Trophoblast cell (in vitro differentiated cells and primary cell): ENCODE results near the gene IFRD2.

ENCODE experiments used
- DNase-seq, 2 donors: peaks; one replicate each; pipeline ENCODE4 v3.0.0-alpha.2; 2016
- H2AFZ ChIP-seq: 2 replicates; pipeline ENCODE4 v1.6.1; 2013; ENCODE audit warnings: low read length, moderate library complexity, mild to moderate bottlenecking; ENCODE audit not compliant: insufficient read depth, poor library complexity
- H2AK5ac ChIP-seq: 2 replicates; pipeline ENCODE4 v1.6.1; 2013; ENCODE audit warnings: mild to moderate bottlenecking, low read length
- H2BK120ac ChIP-seq: 2 replicates; pipeline ENCODE4 v1.6.1; 2013; ENCODE audit warnings: low read length, mild to moderate bottlenecking, moderate library complexity; ENCODE audit not compliant: insufficient read depth, poor library complexity
- H2BK12ac ChIP-seq: 2 replicates; pipeline ENCODE4 v1.6.1; 2013; ENCODE audit warnings: mild to moderate bottlenecking, low read length, moderate library complexity
- H2BK5ac ChIP-seq: 2 replicates; pipeline ENCODE4 v1.6.1; 2013; ENCODE audit warnings: low read length, low read depth, moderate library complexity, mild to moderate bottlenecking; ENCODE audit not compliant: poor library complexity
- H3K14ac ChIP-seq: 2 replicates; pipeline ENCODE4 v1.6.1; 2013; ENCODE audit warnings: mild to moderate bottlenecking, low read length
- H3K18ac ChIP-seq: 2 replicates; pipeline ENCODE4 v1.6.1; 2013; ENCODE audit warnings: mild to moderate bottlenecking, low read length
- H3K23ac ChIP-seq: 2 replicates; pipeline ENCODE4 v1.6.1; 2013; ENCODE audit warnings: low read length
- H3K27ac ChIP-seq: 2 replicates; pipeline ENCODE4 v1.5.1; 2013; ENCODE audit warnings: low read depth, mild to moderate bottlenecking, inconsistent platforms, low read length, moderate library complexity
- H3K27me3 ChIP-seq: 2 replicates; pipeline ENCODE4 v1.6.1; 2013; ENCODE audit warnings: inconsistent platforms, mild to moderate bottlenecking, low read length, moderate library complexity; ENCODE audit not compliant: insufficient read depth
- H3K36me3 ChIP-seq, 2 experiments: 1 replicate in 1 of 2; 2 replicates in 1 of 2; pipeline ENCODE4 v1.6.1; 2013; ENCODE audit warnings: low read length in 2 of 2, mild to moderate bottlenecking in 2 of 2, moderate library complexity in 1 of 2; ENCODE audit not compliant: insufficient read depth in 2 of 2, control insufficient read depth in 1 of 2
- H3K4ac ChIP-seq: 2 replicates; pipeline ENCODE4 v1.6.1; 2013; ENCODE audit warnings: low read depth, mild to moderate bottlenecking, low read length, moderate library complexity
- H3K4me1 ChIP-seq, 2 experiments: 1 replicate in 1 of 2; 2 replicates in 1 of 2; pipeline ENCODE4 v1.6.1; 2013; ENCODE audit warnings: low read length in 2 of 2, mild to moderate bottlenecking in 2 of 2, moderate library complexity in 1 of 2; ENCODE audit not compliant: insufficient read depth in 2 of 2, control insufficient read depth in 1 of 2
- H3K4me2 ChIP-seq: 2 replicates; pipeline ENCODE4 v1.6.1; 2013; ENCODE audit warnings: inconsistent platforms, mild to moderate bottlenecking, low read length, moderate library complexity
- H3K4me3 ChIP-seq: 2 replicates; pipeline ENCODE4 v1.5.1; 2013; ENCODE audit warnings: mild to moderate bottlenecking, low read depth, low read length, inconsistent platforms
- H3K79me1 ChIP-seq: one replicate; pipeline ENCODE4 v1.6.1; 2013; ENCODE audit warnings: low read length
- H3K79me2 ChIP-seq: 2 replicates; pipeline ENCODE4 v1.6.1; 2013; ENCODE audit warnings: low read length, mild to moderate bottlenecking; ENCODE audit not compliant: control insufficient read depth, insufficient read depth, poor library complexity
- H3K9ac ChIP-seq: 2 replicates; pipeline ENCODE4 v1.6.1; 2013; ENCODE audit warnings: mild to moderate bottlenecking, low read length
- H3K9me3 ChIP-seq: 2 replicates; pipeline ENCODE4 v1.6.1; 2013; ENCODE audit warnings: low read depth, mild to moderate bottlenecking, control low read depth, inconsistent platforms, low read length; ENCODE audit not compliant: insufficient read depth
- H4K12ac ChIP-seq: 2 replicates; pipeline ENCODE4 v1.6.1; 2013; ENCODE audit warnings: low read depth, mild to moderate bottlenecking, low read length, moderate library complexity
- H4K8ac ChIP-seq: 2 replicates; pipeline ENCODE4 v1.6.1; 2013; ENCODE audit warnings: low read depth, mild to moderate bottlenecking, low read length, moderate library complexity
- H4K91ac ChIP-seq: one replicate; pipeline ENCODE4 v1.6.1; 2013; ENCODE audit warnings: low read depth, mild to moderate bottlenecking, low read length, moderate library complexity
- WGBS: extraction: QIAGEN DNeasy Blood & Tissue Kit; methylation state at CpG from one replicate; pipeline ENCODE4 v1.1.7; 2013; ENCODE audit warnings: missing lambda C conversion rate; ENCODE audit not compliant: insufficient read length, insufficient coverage; ENCODE audit errors: extremely low coverage; 5-methylcytosine and 5-hydroxymethylcytosine counted together

Gene IFRD2

GRCh38 chr3:50323092-50323600 lies 30.9 kb upstream of the IFRD2 start:
- Histone ChIP-seq H2AK5ac (no peak overlapping the region), H4K8ac (no peak overlapping the region), H3K79me2 (peaks cover 19% of the 10 kb centered on the region), H3K27ac (no peak overlapping the region), H3K14ac (no peak overlapping the region), H2BK12ac (no peak overlapping the region), H4K12ac (no peak overlapping the region), H3K9me3 (peaks cover 1% of the 10 kb centered on the region), H2BK5ac (no peak overlapping the region), H3K9ac (no peak overlapping the region), H3K4me1 (peaks cover 25 to 28% of the 10 kb centered on the region in 2 experiments), H3K23ac (no peak overlapping the region), H3K36me3 (peaks cover 31% of the 10 kb centered on the region in 2 experiments), H3K4me2 (no peak overlapping the region), H2AFZ (no peak overlapping the region), H3K27me3 (no peaks in the 10 kb centered on the region), H3K4ac (no peak overlapping the region), H3K4me3 (no peak overlapping the region), H4K91ac (no peak overlapping the region), H3K18ac (no peak overlapping the region), H2BK120ac (no peak overlapping the region), H3K79me1 (peaks cover 19% of the 10 kb centered on the region)
- WGBS = no CpG with 5 or more reads among the region's 4 CpGs
- DNase-seq = no peak

- no CpG with 5 or more reads among the region's 31 CpGs for WGBS
- H2BK120ac ChIP-seq = peak within 1 kb of the TSS; percentile 98
- peaks cover 16% of the 10 kb centered on the region for H3K79me1 ChIP-seq
- H3K14ac ChIP-seq = peak within 1 kb of the TSS; percentile 93
- H3K4me1 ChIP-seq = peaks cover 30 to 32% of the 10 kb centered on the region in 2 experiments
- H2AFZ ChIP-seq = peak within 1 kb of the TSS; percentile 93
- peak within 1 kb of the TSS; percentile 73 for H4K12ac ChIP-seq
- H3K4ac ChIP-seq = peak within 1 kb of the TSS; percentile 88
- peak within 1 kb of the TSS; percentile 93 for H3K18ac ChIP-seq
- peaks cover 35 to 36% of the 10 kb centered on the region in 2 experiments for H3K36me3 ChIP-seq
- peak within 1 kb of the TSS; percentile 99 for H4K91ac ChIP-seq
- peak within 1 kb of the TSS; percentile 19 for H2BK12ac ChIP-seq
- H3K9ac ChIP-seq = peak within 1 kb of the TSS; percentile 99
- DNase-seq = no peak
- H3K27ac ChIP-seq = peak within 1 kb of the TSS; percentile 93
- H3K4me2 ChIP-seq = peak within 1 kb of the TSS; percentile 75
- peak within 1 kb of the TSS; percentile 99 for H2BK5ac ChIP-seq
- no peak within 1 kb of the TSS for H3K23ac ChIP-seq
- peak within 1 kb of the TSS; percentile 88 for H3K4me3 ChIP-seq
- H3K9me3 ChIP-seq = peaks cover 1% of the 10 kb centered on the region
- peak within 1 kb of the TSS; percentile 90 for H4K8ac ChIP-seq
- H2AK5ac ChIP-seq = peak within 1 kb of the TSS; percentile 43
- H3K79me2 ChIP-seq = peaks cover 15% of the 10 kb centered on the region
- H3K27me3 ChIP-seq = no peaks in the 10 kb centered on the region
Observed at GRCh38 chr3:50322386-50323091, 30.3 kb upstream of the IFRD2 start, which contains the start of gene HYAL2. Gene HYAL2, minus strand, starts transcription at chr3:50322745. Its CDS starts 2,256 bp downstream, at chr3:50320489.

- Histone ChIP-seq H2BK5ac (peak overlapping the region; percentile 28), H2BK12ac (peak overlapping the region; percentile 19), H3K4ac (peak overlapping the region; percentile 62), H3K9me3 (peaks cover 1% of the 10 kb centered on the region), H3K36me3 (peaks cover 36 to 38% of the 10 kb centered on the region in 2 experiments), H2BK120ac (peak overlapping the region; percentile 65), H2AFZ (peak overlapping the region; percentile 67), H3K18ac (peak overlapping the region; percentile 77), H3K27me3 (no peaks in the 10 kb centered on the region), H3K27ac (no peak overlapping the region), H4K8ac (peak overlapping the region; percentile 90), H4K91ac (peak overlapping the region; percentile 85), H3K79me2 (peaks cover 15% of the 10 kb centered on the region), H3K9ac (peak overlapping the region; percentile 44), H3K14ac (peak overlapping the region; percentile 71), H2AK5ac (peak overlapping the region; percentile 43), H3K79me1 (peaks cover 16% of the 10 kb centered on the region), H3K4me1 (peaks cover 32 to 35% of the 10 kb centered on the region in 2 experiments), H3K4me3 (peak overlapping the region; percentile 88), H4K12ac (peak overlapping the region; percentile 73), H3K23ac (no peak overlapping the region), H3K4me2 (peak overlapping the region; percentile 75)
- no peak for DNase-seq
- no CpG with 5 or more reads among the region's 14 CpGs for WGBS
Observed at GRCh38 chr3:50322115-50322385, 29.8 kb upstream of the IFRD2 start.

- Histone ChIP-seq H2AK5ac (no peak overlapping the region), H3K9ac (peak overlapping the region; percentile 99), H3K14ac (peak overlapping the region; percentile 93), H3K27ac (peak overlapping the region; percentile 93), H3K4me3 (peak overlapping the region; percentile 88), H3K23ac (no peak overlapping the region), H4K91ac (peak overlapping the region; percentile 99), H3K36me3 (peaks cover 36 to 38% of the 10 kb centered on the region in 2 experiments), H4K8ac (peak overlapping the region; percentile 90), H4K12ac (peak overlapping the region; percentile 88), H3K9me3 (peaks cover 1% of the 10 kb centered on the region), H3K27me3 (no peaks in the 10 kb centered on the region), H2BK5ac (peak overlapping the region; percentile 99), H2BK120ac (peak overlapping the region; percentile 98), H3K4ac (peak overlapping the region; percentile 88), H2BK12ac (peak overlapping the region; percentile 62), H3K79me2 (peaks cover 15% of the 10 kb centered on the region), H2AFZ (peak overlapping the region; percentile 93), H3K4me2 (peak overlapping the region; percentile 75), H3K4me1 (peaks cover 34 to 38% of the 10 kb centered on the region in 2 experiments), H3K79me1 (peaks cover 16% of the 10 kb centered on the region), H3K18ac (peak overlapping the region; percentile 93)
- peak; percentile 77 to 89 for DNase-seq
- WGBS = no CpG with 5 or more reads among the region's 59 CpGs
Observed at GRCh38 chr3:50321336-50322114, 29.3 kb upstream of the IFRD2 start.
